Breast epithelium (tissue), 4 donors: ENCODE measurements around the gene PCDHA4. TPM values are rescaled to one million over a fixed set of nuclear protein-coding genes. Genes with fewer than 3 reads are reported as not detected.
"Not testable (repeated sequence)": the region's sequence is repeated elsewhere in the genome, so short reads cannot be mapped to it uniquely, and the experiment has no call there.

Experiments
- DNase-seq, 2 donors: peaks; one replicate each; pipeline ENCODE4 v3.0.0-alpha.2; 2019; ENCODE audit warnings: low spot score in 2 of 2
- H3K27ac ChIP-seq, 2 donors: fragments of 200-600 bp; sonication (generic) in 1 of 2; one replicate each; pipeline ENCODE4 v1.5.1; 2016 to 2019; ENCODE audit warnings: mild to moderate bottlenecking in 1 of 2
- H3K27me3 ChIP-seq, 2 donors: fragments of 200-600 bp; sonication (generic) in 1 of 2; one replicate each; pipeline versions ENCODE4 v1.5.1 to v1.6.0; 2017 to 2019; ENCODE audit warnings: control low read depth in 1 of 2, mild to moderate bottlenecking in 1 of 2
- H3K36me3 ChIP-seq: fragments of 200-600 bp; one replicate; pipeline ENCODE4 v1.5.1; 2019
- H3K4me1 ChIP-seq, 2 donors: fragments of 200-600 bp; sonication (generic); one replicate each; pipeline ENCODE4 v1.5.1; 2016 to 2019; ENCODE audit warnings: control low read depth in 1 of 2
- H3K4me3 ChIP-seq, 3 donors: fragments of 200-600 bp; sonication (generic); 1 replicate in 2 of 3; 2 replicates in 1 of 3; pipeline ENCODE4 v1.5.1; 2016 to 2019; ENCODE audit warnings: mild to moderate bottlenecking in 3 of 3, moderate library complexity in 2 of 3
- H3K9me3 ChIP-seq, 2 donors: fragments of 200-600 bp; sonication (generic) in 1 of 2; one replicate each; pipeline ENCODE4 v1.5.1; 2016 to 2019; ENCODE audit warnings: control low read depth in 1 of 2
- CTCF ChIP-seq, 3 donors: fragments of 450-650 bp; IDR thresholded peaks; one replicate each; pipeline ENCODE4 v1.5.1; 2016 to 2017; ENCODE audit warnings: antibody characterized with exemption in 3 of 3, mild to moderate bottlenecking in 3 of 3, moderate library complexity in 3 of 3
- POLR2A ChIP-seq: fragments of 450-650 bp; IDR thresholded peaks from one replicate; pipeline ENCODE4 v1.6.1; 2016; ENCODE audit warnings: antibody characterized with exemption, mild to moderate bottlenecking, moderate library complexity
- POLR2AphosphoS5 ChIP-seq, 3 donors: sonication (generic); formaldehyde crosslinking; IDR thresholded peaks; one replicate each; pipeline ENCODE4 v1.6.1; 2017; ENCODE audit warnings: antibody characterized with exemption in 3 of 3
- intact Hi-C: fragments of 100-400 bp; cut with DNase I; formaldehyde crosslinking; loops from one replicate; pipeline ENCODE4 v1.15.1; 2023; ENCODE audit warnings: low total_unique reads
- total RNA-seq, 3 donors: library from RNA; depleted of rRNA; stranded (reverse); fragments of >200 nt; gene quantifications; one replicate each; pipeline ENCODE4 v1.1.0, GENCODE V29; 2016

Gene PCDHA4
- total RNA-seq, 3 donors from 2014 or later = 0.64 to 5.4 (median 2.6) TPM

- Histone ChIP-seq H3K36me3 (no peaks in the 10 kb centered on the region), H3K27me3 (no peaks in the 10 kb centered on the region), H3K27ac (no peak within 1 kb of the TSS), H3K4me3 (no peak within 1 kb of the TSS), H3K4me1 (no peaks in the 10 kb centered on the region), H3K9me3 (peaks cover 34 to 88% of the 10 kb centered on the region in 2 donors)
- TF ChIP-seq POLR2A (no peak), POLR2AphosphoS5 (IDR thresholded peaks at IDR 0.05) (no peak), CTCF (IDR thresholded peaks at IDR 0.05) (no peak)
- intact Hi-C loops = no loop called here
- no peak for DNase-seq
Measured at GRCh38 chr5:140785905-140786686, 20.8 kb upstream of the PCDHA4 start, which contains the start of gene PCDHA1. PCDHA1 (plus strand) TSS chr5:140786140.

DNA sequence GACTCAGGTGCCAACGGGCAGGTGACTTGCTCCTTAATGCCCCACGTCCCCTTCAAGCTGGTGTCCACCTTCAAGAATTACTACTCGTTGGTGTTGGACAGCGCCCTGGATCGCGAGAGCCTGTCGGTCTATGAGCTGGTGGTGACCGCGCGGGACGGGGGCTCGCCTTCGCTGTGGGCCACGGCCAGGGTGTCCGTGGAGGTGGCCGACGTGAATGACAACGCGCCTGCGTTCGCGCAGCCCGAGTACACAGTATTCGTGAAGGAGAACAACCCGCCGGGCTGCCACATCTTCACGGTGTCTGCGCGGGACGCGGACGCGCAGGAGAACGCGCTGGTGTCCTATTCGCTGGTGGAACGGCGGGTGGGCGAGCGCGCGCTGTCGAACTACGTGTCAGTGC is 19.4 kb upstream of the PCDHA4 start:
- H3K27me3 ChIP-seq, intact Hi-C loops, H3K4me3 ChIP-seq, DNase-seq, H3K4me1 ChIP-seq, H3K27ac ChIP-seq, H3K36me3 ChIP-seq: not testable (repeated sequence)
- peaks cover 33 to 89% of the 10 kb centered on the region in 2 donors for H3K9me3 ChIP-seq

DNA sequence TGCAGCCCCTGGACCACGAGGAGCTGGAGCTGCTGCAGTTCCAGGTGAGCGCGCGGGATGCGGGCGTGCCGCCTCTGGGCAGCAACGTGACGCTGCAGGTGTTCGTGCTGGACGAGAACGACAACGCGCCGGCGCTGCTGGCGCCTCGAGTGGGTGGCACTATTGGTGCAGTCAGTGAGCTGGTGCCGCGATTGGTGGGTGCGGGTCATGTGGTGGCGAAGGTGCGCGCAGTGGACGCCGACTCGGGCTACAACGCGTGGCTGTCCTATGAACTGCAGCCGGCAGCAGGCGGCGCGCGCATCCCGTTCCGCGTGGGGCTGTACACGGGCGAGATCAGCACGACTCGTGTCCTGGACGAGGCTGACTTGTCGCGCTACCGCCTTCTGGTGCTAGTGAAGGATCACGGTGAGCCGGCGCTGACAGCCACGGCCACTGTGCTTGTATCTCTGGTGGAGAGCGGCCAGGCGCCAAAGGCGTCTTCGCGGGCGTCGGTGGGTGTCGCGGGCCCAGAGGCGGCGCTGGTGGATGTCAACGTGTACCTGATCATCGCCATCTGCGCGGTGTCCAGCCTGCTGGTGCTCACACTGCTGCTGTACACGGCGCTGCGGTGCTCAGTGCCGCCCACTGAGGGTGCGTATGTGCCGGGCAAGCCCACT is 18.9 kb upstream of the PCDHA4 start:
- peaks cover 27 to 89% of the 10 kb centered on the region in 2 donors for H3K9me3 ChIP-seq
- intact Hi-C loops, H3K4me1 ChIP-seq, DNase-seq, H3K36me3 ChIP-seq, H3K27me3 ChIP-seq, H3K4me3 ChIP-seq, H3K27ac ChIP-seq: not testable (repeated sequence)

DNA sequence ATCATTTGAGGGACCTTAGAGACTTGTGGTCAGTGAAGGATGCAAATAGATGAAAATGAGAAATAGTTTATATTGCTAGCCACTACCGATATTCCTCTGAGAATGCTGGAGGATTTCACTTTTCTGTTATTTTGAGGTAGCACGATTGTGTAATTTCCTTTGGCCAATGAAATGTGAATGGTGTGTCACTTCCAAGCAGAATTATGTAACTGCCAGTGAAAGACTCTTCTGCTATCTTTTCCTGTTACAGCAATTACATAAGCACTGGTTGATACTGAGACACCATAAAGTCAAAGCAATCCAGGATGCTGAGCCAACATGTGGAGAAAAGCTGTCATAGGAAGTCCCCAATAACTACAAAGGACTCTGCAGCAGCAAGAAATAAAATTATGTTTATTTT is 15.8 kb upstream of the PCDHA4 start:
- Histone ChIP-seq H3K9me3 (peaks cover 42 to 96% of the 10 kb centered on the region in 2 donors), H3K36me3 (no peaks in the 10 kb centered on the region), H3K27ac (no peak overlapping the region), H3K4me1 (no peaks in the 10 kb centered on the region), H3K27me3 (no peaks in the 10 kb centered on the region), H3K4me3 (no peak overlapping the region)
- TF ChIP-seq POLR2A = no peak
- TF ChIP-seq POLR2AphosphoS5 (IDR thresholded peaks at IDR 0.05) = no peak
- TF ChIP-seq CTCF (IDR thresholded peaks at IDR 0.05) = no peak
- no peak for DNase-seq
- intact Hi-C loops = no loop called here

- no peak within 1 kb of the TSS for H3K27ac ChIP-seq
- intact Hi-C loops = no loop called here
- H3K4me3 ChIP-seq = peak within 1 kb of the TSS in 2 of 3 donors; percentile 40 to 50
- DNase-seq = no peak
- TF ChIP-seq POLR2A (no peak), POLR2AphosphoS5 (IDR thresholded peaks at IDR 0.05) (no peak), CTCF (IDR thresholded peaks at IDR 0.05) (no peak)
- peaks cover 35 to 81% of the 10 kb centered on the region in 2 donors for H3K9me3 ChIP-seq
- no peaks in the 10 kb centered on the region for H3K4me1 ChIP-seq
- no peaks in the 10 kb centered on the region for H3K36me3 ChIP-seq
- H3K27me3 ChIP-seq = no peaks in the 10 kb centered on the region
Measured at GRCh38 chr5:140794595-140795258, 12.1 kb upstream of the PCDHA4 start, which contains the start of gene PCDHA2. PCDHA2 (plus strand) TSS chr5:140794852.

- TF ChIP-seq POLR2A (no peak), CTCF (IDR thresholded peaks at IDR 0.05) (no peak), POLR2AphosphoS5 (IDR thresholded peaks at IDR 0.05) (no peak)
- H3K9me3 ChIP-seq = peaks cover 35 to 77% of the 10 kb centered on the region in 2 donors
- no peak for DNase-seq
- H3K4me3 ChIP-seq = peak overlapping the region in 2 of 3 donors; percentile 40 to 50
- no peaks in the 10 kb centered on the region for H3K4me1 ChIP-seq
- intact Hi-C loops = no loop called here
- H3K36me3 ChIP-seq = no peaks in the 10 kb centered on the region
- no peak overlapping the region for H3K27ac ChIP-seq
- H3K27me3 ChIP-seq = no peaks in the 10 kb centered on the region
Measured at GRCh38 chr5:140795259-140795641, 11.6 kb upstream of the PCDHA4 start.

DNA sequence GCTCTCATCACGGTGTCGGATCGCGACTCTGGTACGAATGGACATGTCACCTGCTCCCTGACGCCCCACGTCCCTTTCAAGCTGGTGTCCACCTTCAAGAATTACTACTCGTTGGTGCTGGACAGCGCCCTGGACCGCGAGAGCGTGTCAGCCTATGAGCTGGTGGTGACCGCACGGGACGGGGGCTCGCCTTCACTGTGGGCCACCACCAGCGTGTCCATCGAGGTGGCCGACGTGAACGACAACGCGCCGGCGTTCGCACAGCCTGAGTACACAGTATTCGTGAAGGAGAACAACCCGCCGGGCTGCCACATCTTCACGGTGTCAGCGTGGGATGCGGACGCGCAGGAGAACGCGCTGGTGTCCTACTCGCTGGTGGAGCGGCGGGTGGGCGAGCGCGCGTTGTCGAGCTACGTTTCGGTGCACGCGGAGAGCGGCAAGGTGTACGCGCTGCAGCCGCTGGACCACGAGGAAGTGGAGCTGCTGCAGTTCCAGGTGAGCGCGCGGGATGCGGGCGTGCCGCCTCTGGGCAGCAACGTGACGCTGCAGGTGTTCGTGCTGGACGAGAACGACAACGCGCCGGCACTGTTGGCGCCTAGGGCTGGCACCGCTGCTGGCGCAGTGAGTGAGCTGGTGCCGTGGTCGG is 10.7 kb upstream of the PCDHA4 start:
- H3K27me3 ChIP-seq, H3K4me1 ChIP-seq, H3K4me3 ChIP-seq, H3K27ac ChIP-seq, intact Hi-C loops, DNase-seq, H3K36me3 ChIP-seq: not testable (repeated sequence)
- peaks cover 40 to 74% of the 10 kb centered on the region in 2 donors for H3K9me3 ChIP-seq
